Measurements from ENCODE around the gene SCAP.
"Not testable (repeated sequence)": the region's sequence is repeated elsewhere in the genome, so short reads cannot be mapped to it uniquely, and the experiment has no call there.

The SCAP gene

DNA sequence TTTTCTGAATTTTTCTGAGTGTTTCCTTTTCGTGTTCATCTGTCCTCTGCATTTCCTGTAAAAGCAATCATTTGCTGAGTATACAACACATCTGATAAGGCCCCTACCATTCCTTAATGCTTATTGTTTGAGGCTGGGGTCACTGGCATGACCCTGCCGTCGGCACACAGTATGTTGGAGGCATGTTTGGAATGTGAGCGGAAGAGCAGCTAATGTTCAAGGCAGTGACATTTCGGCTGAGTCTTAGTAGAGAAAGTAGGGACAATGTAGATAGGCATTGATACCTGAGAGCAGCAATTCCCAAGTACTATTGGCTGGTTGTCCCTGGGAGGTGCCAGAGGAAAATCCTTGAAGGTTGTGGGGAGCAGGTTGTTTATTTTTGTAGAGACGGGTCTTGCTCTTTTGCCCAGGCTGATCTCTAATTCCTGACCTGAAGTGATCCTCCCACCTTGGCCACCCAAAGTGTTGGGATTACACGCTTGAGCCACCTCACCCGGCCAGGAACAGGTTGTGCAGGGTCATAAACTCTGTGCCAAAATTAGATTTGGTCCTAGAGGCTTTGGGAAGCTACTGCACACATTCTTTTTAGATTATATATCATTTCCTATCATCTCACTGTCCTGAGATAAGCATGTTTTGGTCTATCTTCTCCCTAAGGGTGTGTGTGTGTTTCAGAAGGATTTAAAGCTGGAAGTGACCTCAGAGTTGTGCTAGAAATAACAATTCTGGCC is 81.4 kb downstream of the SCAP start:
- no peak for DNase-seq

GRCh38 chr3:47392933-47393332 is 82.8 kb downstream of the SCAP start:
- DNase-seq = no peak

DNA sequence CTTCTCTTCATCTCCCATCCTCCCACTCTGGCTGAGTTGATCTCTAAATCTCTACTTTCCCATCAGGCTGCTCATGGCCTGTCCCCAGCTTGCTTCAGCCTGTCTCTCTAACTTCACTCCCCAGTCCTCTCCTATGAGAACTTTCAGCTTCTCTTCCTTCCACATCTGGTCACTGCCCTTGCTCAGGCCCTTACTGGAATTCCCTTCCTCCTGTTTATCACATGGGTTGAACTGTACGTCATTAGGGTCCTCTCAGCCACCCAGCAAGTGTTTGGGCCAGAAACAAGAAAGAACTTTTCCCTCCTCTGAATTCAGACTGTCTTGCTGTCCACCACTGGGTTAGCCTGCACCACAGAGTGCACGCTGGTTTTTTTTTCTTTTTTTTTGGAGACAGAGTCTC is 89.9 kb downstream of the SCAP start:
- DNase-seq = no peak

DNA sequence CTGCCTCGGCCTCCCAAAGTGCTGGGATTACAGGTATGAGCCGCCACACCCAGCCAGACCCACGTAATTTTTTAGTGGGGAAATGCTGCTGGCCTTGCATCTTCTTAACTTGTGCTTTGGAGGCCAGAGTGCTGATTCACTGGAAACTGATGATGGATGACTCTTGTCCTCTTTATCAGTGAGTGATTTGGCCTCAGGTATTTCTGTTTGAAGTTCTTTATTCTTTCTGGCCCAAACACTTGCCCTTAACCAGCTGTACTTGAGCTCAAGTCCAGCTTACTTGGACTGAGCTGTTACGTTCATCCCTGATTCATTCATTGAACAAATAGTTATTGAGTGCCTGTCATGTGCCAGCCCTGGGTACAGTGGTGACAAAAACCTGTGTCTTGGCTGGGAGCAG is 90.7 kb downstream of the SCAP start:
- no peak for DNase-seq

DNA sequence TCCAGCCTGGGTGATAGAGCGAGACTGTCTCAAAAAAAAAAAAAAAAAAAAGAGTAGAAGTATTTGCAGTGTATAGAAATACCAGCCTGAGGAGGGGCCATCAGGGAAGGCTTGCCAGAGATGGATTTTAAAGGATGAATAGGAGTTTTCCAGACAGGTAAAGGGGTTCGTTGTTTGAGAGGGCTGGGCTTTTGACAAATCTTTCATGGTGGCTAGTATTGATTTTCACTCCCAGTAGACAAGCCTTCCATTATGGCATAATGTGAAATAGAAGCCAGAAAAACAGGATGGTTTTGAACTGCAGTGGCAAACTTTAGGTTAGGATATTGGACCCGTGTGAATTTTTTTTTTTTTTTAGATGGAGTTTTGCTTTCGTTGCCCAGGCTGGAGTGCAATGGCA is 91.3 kb downstream of the SCAP start:
- no peak for DNase-seq

- DNase-seq = peak; percentile 79
Observed at GRCh38 chr3:47381317-47382157, 94.2 kb downstream of the SCAP start.

DNA sequence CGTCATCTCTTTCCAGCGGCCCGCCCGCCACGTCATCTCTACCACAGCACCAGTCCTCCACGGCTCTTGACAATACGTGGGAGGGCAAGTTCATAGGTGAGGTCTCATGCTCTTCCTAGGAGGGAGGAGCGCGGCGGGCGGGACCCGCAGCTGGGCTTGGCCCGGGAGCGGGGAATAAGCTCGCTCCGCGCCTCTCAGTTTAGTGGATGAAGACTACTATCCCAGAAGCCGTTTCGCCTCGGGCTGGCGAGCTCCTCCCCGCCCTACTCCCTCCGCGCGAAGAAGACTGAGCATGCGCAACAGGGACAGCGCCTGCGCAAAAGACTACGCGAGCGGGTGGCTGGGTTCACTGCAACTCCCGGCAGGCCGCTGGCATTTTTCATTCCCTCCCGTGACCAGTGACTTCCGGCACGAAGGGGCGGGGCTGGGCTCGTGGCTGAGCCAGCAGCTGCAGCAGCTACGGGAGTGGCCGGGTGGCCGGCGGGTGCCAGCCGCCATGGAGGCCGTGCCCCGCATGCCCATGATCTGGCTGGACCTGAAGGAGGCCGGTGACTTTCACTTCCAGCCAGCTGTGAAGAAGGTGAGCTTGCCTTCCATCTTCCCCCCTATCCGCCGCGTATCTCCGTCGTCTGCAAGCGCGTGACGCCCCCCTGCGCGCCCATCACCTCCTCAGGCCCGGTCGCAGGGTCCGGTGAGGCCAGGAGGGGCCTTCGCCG is 95.0 kb downstream of the SCAP start, which contains the start of gene PTPN23:
Gene PTPN23 (plus strand): TSS at position 421 of the 716 bp plus-strand sequence. CDS start 76 bp downstream, at position 497.
- peak; percentile 99 for DNase-seq

- no peak for DNase-seq
Observed at GRCh38 chr3:47380026-47380600, 95.6 kb downstream of the SCAP start.

DNA sequence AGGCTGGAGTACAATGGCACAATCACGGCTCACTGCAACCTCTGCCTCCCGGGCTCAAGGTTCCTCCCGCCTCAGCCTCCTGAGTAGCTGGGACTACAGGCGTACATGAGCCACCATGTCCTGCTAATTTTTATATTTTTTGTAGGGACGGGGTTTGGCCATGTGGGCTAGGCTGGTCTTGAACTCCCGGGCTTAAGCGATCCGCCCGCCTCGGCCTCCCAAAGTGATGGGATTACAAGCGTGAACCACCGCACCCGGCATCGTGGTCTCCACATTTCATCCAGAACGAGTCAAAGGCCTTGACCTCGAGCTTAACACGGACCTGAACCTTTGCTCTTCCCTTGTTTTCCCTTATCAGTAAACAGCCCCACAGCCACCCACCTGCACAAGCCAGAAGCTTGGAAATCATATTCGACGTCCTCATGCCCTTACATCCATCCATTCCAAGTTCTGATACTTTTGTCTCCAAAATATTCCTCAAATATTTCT is 96.3 kb downstream of the SCAP start:
- DNase-seq = no peak

GRCh38 chr3:47378869-47379268 is 96.9 kb downstream of the SCAP start:
- DNase-seq = no peak

- DNase-seq = no peak
Observed at GRCh38 chr3:47377186-47377585, 98.6 kb downstream of the SCAP start.

- DNase-seq = no peak
Observed at GRCh38 chr3:47376393-47376792, 99.3 kb downstream of the SCAP start.

GRCh38 chr3:47374587-47374986 is 101.2 kb downstream of the SCAP start:
- no peak for DNase-seq

DNA sequence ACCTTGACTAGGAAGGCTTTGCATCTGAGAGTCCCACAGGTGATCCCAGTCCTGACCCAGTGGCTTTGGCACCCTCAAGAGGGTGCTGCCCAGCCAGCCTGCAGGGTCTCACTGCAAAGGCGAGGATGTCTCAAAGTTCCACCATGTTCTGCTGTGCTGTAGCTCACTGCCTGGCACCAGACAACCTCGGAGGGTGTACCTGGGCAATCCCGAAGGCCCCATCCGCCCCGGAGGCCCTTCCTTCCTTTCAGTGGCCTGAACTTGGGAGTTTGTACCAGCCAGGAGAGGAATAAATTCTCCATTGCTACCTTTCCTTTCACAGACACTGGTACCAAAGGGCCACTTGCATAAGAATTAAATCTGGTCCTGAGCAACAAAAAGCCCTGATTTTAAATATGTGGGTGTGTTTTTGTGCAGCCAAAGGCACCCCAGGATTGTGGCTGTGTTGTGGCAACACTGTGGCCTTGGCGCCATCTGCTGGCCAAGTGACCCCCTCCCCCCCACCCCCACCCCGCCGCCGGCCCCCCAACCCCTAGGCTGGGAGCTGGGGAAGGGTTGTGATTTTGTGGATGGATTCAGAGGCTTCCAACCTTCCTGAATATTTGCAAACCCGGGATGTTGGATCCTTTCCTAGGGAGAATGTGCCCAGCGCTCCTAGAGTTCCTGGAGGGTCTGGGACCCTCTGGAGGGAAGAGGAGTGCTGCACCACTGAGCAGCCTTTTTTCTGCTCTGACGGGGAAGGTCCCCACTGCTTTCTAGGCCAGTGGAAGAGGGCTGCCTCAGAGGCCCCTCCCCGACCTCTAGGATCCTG is 104.6 kb downstream of the SCAP start:
- peak; percentile 28 for DNase-seq

- DNase-seq = not testable (repeated sequence)
Observed at GRCh38 chr3:47370020-47370419, 105.7 kb downstream of the SCAP start.

DNA sequence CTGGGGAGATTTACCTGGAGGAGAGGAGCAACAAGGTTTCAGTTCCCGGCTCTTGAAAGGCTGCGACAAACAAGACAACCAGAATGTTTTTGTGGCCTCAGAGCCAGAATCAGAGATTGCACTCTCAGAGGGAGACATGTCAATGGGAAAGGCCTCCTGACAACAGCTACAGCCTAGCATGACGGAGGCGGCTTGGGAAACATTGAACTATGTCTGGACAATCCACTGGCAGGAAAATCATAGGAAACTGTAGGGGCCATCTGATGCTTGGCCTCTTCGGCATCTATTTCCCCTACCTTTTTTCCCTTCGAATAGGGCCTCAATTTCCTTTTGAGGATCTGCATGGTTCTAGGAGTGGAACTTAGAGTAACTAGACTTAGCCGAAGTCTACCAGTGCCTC is 108.1 kb downstream of the SCAP start:
- DNase-seq = no peak

DNA sequence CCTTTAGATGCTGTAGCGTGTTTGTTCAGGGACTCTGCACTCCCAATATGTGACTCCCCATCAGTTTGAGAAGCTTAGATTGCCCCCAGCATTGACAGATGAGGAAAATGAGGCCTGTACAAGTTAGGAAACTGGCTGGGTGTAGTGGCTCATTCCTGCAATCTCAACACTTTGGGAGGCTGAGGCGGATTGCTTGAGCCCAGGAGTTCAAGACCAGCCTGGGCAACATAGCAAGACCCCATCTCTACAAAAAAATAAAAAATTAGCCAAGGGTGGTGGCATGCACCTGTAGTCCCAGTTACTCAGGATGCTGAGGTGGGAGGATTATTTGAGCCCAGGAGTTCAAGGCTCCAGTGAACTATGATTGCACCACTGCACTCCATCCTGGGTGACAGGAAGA is 108.9 kb downstream of the SCAP start:
- DNase-seq = no peak

GRCh38 chr3:47365213-47366153 is 110.3 kb downstream of the SCAP start:
- no peak for DNase-seq
